Measurements from ENCODE around the gene RPS2. TPM values are rescaled to one million over a fixed set of nuclear protein-coding genes. Genes with fewer than 3 reads are reported as not detected.

RPS2 gene
- total and polyA plus RNA-seq, 2 of the 8 experiments (the other 6 are each of a cell fraction or from before 2014, with no cell fraction given) = 4,042 to 16,783 TPM

GRCh38 chr16:1949507-1949906 lies 15.1 kb downstream of the RPS2 start (continued):
- TF ChIP-seq, protein P1, sequence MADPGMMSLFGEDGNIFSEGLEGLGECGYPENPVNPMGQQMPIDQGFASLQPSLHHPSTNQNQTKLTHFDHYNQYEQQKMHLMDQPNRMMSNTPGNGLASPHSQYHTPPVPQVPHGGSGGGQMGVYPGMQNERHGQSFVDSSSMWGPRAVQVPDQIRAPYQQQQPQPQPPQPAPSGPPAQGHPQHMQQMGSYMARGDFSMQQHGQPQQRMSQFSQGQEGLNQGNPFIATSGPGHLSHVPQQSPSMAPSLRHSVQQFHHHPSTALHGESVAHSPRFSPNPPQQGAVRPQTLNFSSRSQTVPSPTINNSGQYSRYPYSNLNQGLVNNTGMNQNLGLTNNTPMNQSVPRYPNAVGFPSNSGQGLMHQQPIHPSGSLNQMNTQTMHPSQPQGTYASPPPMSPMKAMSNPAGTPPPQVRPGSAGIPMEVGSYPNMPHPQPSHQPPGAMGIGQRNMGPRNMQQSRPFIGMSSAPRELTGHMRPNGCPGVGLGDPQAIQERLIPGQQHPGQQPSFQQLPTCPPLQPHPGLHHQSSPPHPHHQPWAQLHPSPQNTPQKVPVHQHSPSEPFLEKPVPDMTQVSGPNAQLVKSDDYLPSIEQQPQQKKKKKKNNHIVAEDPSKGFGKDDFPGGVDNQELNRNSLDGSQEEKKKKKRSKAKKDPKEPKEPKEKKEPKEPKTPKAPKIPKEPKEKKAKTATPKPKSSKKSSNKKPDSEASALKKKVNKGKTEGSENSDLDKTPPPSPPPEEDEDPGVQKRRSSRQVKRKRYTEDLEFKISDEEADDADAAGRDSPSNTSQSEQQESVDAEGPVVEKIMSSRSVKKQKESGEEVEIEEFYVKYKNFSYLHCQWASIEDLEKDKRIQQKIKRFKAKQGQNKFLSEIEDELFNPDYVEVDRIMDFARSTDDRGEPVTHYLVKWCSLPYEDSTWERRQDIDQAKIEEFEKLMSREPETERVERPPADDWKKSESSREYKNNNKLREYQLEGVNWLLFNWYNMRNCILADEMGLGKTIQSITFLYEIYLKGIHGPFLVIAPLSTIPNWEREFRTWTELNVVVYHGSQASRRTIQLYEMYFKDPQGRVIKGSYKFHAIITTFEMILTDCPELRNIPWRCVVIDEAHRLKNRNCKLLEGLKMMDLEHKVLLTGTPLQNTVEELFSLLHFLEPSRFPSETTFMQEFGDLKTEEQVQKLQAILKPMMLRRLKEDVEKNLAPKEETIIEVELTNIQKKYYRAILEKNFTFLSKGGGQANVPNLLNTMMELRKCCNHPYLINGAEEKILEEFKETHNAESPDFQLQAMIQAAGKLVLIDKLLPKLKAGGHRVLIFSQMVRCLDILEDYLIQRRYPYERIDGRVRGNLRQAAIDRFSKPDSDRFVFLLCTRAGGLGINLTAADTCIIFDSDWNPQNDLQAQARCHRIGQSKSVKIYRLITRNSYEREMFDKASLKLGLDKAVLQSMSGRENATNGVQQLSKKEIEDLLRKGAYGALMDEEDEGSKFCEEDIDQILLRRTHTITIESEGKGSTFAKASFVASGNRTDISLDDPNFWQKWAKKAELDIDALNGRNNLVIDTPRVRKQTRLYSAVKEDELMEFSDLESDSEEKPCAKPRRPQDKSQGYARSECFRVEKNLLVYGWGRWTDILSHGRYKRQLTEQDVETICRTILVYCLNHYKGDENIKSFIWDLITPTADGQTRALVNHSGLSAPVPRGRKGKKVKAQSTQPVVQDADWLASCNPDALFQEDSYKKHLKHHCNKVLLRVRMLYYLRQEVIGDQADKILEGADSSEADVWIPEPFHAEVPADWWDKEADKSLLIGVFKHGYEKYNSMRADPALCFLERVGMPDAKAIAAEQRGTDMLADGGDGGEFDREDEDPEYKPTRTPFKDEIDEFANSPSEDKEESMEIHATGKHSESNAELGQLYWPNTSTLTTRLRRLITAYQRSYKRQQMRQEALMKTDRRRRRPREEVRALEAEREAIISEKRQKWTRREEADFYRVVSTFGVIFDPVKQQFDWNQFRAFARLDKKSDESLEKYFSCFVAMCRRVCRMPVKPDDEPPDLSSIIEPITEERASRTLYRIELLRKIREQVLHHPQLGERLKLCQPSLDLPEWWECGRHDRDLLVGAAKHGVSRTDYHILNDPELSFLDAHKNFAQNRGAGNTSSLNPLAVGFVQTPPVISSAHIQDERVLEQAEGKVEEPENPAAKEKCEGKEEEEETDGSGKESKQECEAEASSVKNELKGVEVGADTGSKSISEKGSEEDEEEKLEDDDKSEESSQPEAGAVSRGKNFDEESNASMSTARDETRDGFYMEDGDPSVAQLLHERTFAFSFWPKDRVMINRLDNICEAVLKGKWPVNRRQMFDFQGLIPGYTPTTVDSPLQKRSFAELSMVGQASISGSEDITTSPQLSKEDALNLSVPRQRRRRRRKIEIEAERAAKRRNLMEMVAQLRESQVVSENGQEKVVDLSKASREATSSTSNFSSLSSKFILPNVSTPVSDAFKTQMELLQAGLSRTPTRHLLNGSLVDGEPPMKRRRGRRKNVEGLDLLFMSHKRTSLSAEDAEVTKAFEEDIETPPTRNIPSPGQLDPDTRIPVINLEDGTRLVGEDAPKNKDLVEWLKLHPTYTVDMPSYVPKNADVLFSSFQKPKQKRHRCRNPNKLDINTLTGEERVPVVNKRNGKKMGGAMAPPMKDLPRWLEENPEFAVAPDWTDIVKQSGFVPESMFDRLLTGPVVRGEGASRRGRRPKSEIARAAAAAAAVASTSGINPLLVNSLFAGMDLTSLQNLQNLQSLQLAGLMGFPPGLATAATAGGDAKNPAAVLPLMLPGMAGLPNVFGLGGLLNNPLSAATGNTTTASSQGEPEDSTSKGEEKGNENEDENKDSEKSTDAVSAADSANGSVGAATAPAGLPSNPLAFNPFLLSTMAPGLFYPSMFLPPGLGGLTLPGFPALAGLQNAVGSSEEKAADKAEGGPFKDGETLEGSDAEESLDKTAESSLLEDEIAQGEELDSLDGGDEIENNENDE (IDR thresholded peaks at IDR 0.05; ENCODE audit: insufficient replicate concordance, low read length) = no peak
- TF ChIP-seq PHF8 (conservative IDR thresholded peaks at IDR 0.05; ENCODE audit: low read depth, low read length) (no peak), RFX5 (IDR thresholded peaks at IDR 0.05; ENCODE audit: borderline replicate concordance, low read depth, low read length) (no peak)

All from H1 (cell line).